Measurements from ENCODE around the gene RPTN.

The RPTN gene

GRCh38 chr1:152190589-152190988 is 31.6 kb upstream of the RPTN start:
- Histone ChIP-seq H3K9me3 (ENCODE audit: severe bottlenecking) (peaks cover 14% of the 10 kb centered on the region), H3K27me3 (ENCODE audit: insufficient read depth, low read depth, severe bottlenecking) (peaks cover 82% of the 10 kb centered on the region), H3K36me3 (no peaks in the 10 kb centered on the region), H3K27ac (no peak overlapping the region), H3K4me3 (ENCODE audit: low read depth, low read length) (no peak overlapping the region)
- no peak for TF ChIP-seq CTCF (IDR thresholded peaks at IDR 0.05; ENCODE audit: low read depth, low read length)
- DNase-seq: no peak

- Histone ChIP-seq H3K36me3 (no peaks in the 10 kb centered on the region), H3K9me3 (ENCODE audit: severe bottlenecking) (peaks cover 14% of the 10 kb centered on the region), H3K27ac (no peak overlapping the region), H3K27me3 (ENCODE audit: insufficient read depth, low read depth, severe bottlenecking) (peaks cover 89% of the 10 kb centered on the region), H3K4me3 (ENCODE audit: low read depth, low read length) (peak overlapping the region; percentile 34)
- peak; percentile 79 for TF ChIP-seq CTCF (IDR thresholded peaks at IDR 0.05; ENCODE audit: low read depth, low read length)
- peak; percentile 77 for DNase-seq
These were observed 30.8 kb upstream of the RPTN start for GRCh38 chr1:152189657-152190442.

- peak; percentile 91 for TF ChIP-seq CTCF (IDR thresholded peaks at IDR 0.05; ENCODE audit: low read depth, low read length)
- Histone ChIP-seq H3K4me3 (ENCODE audit: low read depth, low read length) (peak overlapping the region; percentile 34), H3K27me3 (ENCODE audit: insufficient read depth, low read depth, severe bottlenecking) (peaks cover 95% of the 10 kb centered on the region), H3K9me3 (ENCODE audit: severe bottlenecking) (peaks cover 14% of the 10 kb centered on the region), H3K36me3 (no peaks in the 10 kb centered on the region), H3K27ac (no peak overlapping the region)
- peak; percentile 76 for DNase-seq
These were observed 29.9 kb upstream of the RPTN start for GRCh38 chr1:152188673-152189591.

- no peak for TF ChIP-seq CTCF (IDR thresholded peaks at IDR 0.05; ENCODE audit: low read depth, low read length)
These were observed 27.7 kb upstream of the RPTN start for GRCh38 chr1:152186556-152187285.

GRCh38 chr1:152185544-152186391 is 26.7 kb upstream of the RPTN start:
- peaks cover 97% of the 10 kb centered on the region for H3K27me3 ChIP-seq (ENCODE audit: insufficient read depth, low read depth, severe bottlenecking)
- no peak overlapping the region for H3K27ac ChIP-seq
- H3K9me3 ChIP-seq (ENCODE audit: severe bottlenecking): peaks cover 14% of the 10 kb centered on the region
- H3K4me3 ChIP-seq (ENCODE audit: low read depth, low read length): no peak overlapping the region
- peak; percentile 67 for DNase-seq
- TF ChIP-seq CTCF (IDR thresholded peaks at IDR 0.05; ENCODE audit: low read depth, low read length): peak; percentile 95
- no peaks in the 10 kb centered on the region for H3K36me3 ChIP-seq

More at GRCh38 chr1:152186556-152187285, 27.7 kb upstream of the RPTN start:
- Histone ChIP-seq H3K36me3 (no peaks in the 10 kb centered on the region), H3K27me3 (ENCODE audit: insufficient read depth, low read depth, severe bottlenecking) (peaks cover 97% of the 10 kb centered on the region), H3K9me3 (ENCODE audit: severe bottlenecking) (peaks cover 14% of the 10 kb centered on the region), H3K4me3 (ENCODE audit: low read depth, low read length) (no peak overlapping the region), H3K27ac (no peak overlapping the region)
- DNase-seq: no peak

All from WERI-Rb-1 (cell line).